Measurements from ENCODE around the gene R3HCC1L.

Gene R3HCC1L

DNA sequence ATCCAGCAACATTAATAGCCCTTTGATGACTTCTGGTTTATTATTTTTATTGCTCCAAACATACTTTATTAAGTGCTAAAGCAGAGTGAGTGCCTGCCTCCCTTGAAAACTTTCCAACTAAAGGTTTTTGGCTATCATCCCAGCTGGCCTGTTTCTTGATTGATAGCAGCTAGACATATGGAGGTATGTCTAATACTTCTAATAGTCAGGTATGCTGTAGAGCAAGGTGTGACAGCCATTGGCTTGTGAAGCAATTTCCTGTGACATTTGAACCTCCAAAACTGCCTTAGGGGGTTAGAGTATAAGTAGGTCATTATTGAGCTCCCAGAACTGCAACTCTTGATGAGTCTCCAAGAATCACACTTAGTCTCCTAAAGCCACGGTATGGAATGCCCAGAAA is 77.7 kb downstream of the R3HCC1L start:
- H3K4me3 ChIP-seq (ENCODE audit: control insufficient read depth, low read depth, low read length), result no peak overlapping the region
- no peak for TF ChIP-seq CTCF (conservative IDR thresholded peaks at IDR 0.05; ENCODE audit: control insufficient read depth, insufficient read depth, low read depth, low read length)
- DNase-seq (ENCODE audit: low read depth), result no peak

DNA sequence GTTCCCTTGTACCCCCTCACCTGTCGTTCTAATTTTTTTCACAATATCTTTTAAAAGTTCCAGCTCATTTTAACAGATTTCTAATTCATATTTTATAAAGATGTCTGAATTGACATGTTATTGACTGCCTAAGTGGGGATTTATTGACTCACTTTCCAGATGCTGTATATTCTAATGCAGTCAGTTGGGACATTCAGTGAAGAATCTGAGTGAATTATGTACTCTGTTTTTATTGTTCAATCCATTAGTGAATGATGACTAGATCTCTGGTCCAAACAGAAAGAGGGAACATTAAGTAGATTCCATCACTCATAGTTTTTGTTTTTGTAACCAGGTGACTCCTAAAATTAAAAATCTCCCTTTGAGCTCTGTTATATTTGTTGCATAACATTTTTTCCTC is 79.3 kb downstream of the R3HCC1L start:
- no peak for TF ChIP-seq CTCF (conservative IDR thresholded peaks at IDR 0.05; ENCODE audit: control insufficient read depth, insufficient read depth, low read depth, low read length)
- no peak for DNase-seq (ENCODE audit: low read depth)
- no peak overlapping the region for H3K4me3 ChIP-seq (ENCODE audit: control insufficient read depth, low read depth, low read length)

- no peak overlapping the region for H3K4me3 ChIP-seq (ENCODE audit: control insufficient read depth, low read depth, low read length)
- TF ChIP-seq CTCF (conservative IDR thresholded peaks at IDR 0.05; ENCODE audit: control insufficient read depth, insufficient read depth, low read depth, low read length), result no peak
- no peak for DNase-seq (ENCODE audit: low read depth)
Observed at GRCh38 chr10:98215373-98215772, 80.9 kb downstream of the R3HCC1L start.

DNA sequence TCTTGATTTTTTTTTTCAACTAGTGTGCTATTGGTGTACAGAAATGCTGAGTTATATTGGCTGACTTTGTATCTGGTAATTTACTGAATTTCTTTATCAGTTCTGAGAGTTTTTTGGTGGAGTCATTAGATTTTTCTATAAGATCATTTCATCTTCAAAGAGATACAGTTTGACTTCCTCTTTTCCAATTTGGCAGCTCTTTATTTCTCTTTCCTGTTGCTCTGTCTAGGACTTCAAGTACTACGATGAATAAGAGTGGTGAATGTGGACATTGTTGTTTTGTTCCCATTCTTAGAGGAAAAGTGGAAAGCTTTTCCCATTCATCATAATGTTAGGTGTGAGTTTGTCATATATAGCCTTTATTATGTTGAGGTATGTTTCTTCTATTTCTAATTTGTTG is 83.3 kb downstream of the R3HCC1L start:
- no peak overlapping the region for H3K4me3 ChIP-seq (ENCODE audit: control insufficient read depth, low read depth, low read length)
- DNase-seq (ENCODE audit: low read depth), result no peak
- no peak for TF ChIP-seq CTCF (conservative IDR thresholded peaks at IDR 0.05; ENCODE audit: control insufficient read depth, insufficient read depth, low read depth, low read length)

DNA sequence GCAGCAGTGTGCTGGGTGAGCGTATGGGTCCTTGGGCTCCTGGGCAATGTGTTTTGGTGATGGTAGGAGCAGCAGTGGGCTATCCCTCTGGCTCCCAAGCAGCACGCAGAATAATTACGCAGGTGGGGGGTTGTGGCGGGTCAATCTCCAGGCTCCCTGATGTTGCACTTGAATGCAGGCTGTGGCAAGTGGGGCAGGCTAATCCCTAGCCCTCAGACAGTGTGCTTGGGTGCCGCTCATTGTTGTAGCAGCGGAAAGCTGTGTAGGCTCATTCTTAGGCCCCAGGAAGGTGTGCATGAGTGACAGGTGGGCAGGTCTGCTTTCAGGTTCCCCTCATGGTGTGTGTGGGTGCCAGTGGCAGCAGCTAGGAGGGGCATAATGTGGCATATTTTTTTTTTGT is 89.4 kb downstream of the R3HCC1L start:
- no peak for TF ChIP-seq CTCF (conservative IDR thresholded peaks at IDR 0.05; ENCODE audit: control insufficient read depth, insufficient read depth, low read depth, low read length)
- no peak overlapping the region for H3K4me3 ChIP-seq (ENCODE audit: control insufficient read depth, low read depth, low read length)

DNA sequence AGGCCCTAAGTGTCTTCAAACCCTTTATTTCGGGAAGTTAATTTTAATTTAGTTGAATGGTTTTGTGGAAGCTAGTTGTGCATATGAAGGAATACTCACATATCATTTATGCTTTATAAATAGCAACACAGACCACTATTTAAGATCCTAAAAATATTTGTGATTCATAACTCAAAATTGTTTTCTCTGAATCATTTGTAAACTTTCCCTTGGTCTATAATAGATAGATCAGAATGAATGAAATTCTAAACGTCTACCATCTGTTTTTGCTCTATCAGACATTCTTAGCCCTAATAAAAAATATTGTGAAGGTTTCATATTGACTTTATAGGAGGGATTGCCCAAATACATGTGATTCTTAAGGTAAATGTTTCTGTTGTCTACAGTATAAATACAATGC is 90.1 kb downstream of the R3HCC1L start:
- peak; percentile 34 for DNase-seq (ENCODE audit: low read depth)
- H3K4me3 ChIP-seq (ENCODE audit: control insufficient read depth, low read depth, low read length), result no peak overlapping the region
- TF ChIP-seq CTCF (conservative IDR thresholded peaks at IDR 0.05; ENCODE audit: control insufficient read depth, insufficient read depth, low read depth, low read length), result no peak

More for the DNA sequence above, 89.4 kb downstream of the R3HCC1L start:
- no peak for DNase-seq (ENCODE audit: low read depth)

DNA sequence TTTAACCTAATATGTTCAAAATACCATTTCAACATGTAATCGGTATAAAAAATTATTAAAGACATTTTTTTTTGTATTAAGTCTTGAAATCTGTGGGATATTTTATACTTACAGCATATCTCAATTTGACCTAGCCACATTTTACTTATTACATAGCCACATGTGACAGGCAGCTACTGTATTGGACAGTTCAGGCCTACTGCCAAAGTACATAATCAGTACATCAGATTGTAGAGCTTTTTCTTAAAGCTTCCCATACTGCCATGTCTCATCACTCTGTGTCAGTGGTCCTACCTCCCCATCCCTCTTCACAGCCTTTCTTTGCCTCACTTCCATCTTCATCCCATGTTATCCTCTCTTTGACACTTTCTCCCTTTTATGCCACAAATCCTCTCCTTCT is 90.5 kb downstream of the R3HCC1L start:
- DNase-seq (ENCODE audit: low read depth), result peak; percentile 27
- TF ChIP-seq CTCF (conservative IDR thresholded peaks at IDR 0.05; ENCODE audit: control insufficient read depth, insufficient read depth, low read depth, low read length), result no peak
- no peak overlapping the region for H3K4me3 ChIP-seq (ENCODE audit: control insufficient read depth, low read depth, low read length)

Data from fibroblast of mammary gland (primary cell).